Upper lobe of left lung (tissue), 4 donors: Measurements from ENCODE around the gene CRTAC1.

Experiments used
- CTCF ChIP-seq, 6 experiments: fragments of 450-650 bp in 4 of 6; fragments of 200-600 bp in 2 of 6; sonication (generic) in 2 of 6; IDR thresholded peaks; one replicate each; pipeline ENCODE4 v1.5.1; 2016 to 2019; ENCODE audit warnings: antibody characterized with exemption in 6 of 6
- POLR2A ChIP-seq, 4 donors: fragments of 450-650 bp; IDR thresholded peaks; one replicate each; pipeline ENCODE4 v1.5.1; 2016 to 2017; ENCODE audit warnings: antibody characterized with exemption in 4 of 4, mild to moderate bottlenecking in 2 of 4
- POLR2AphosphoS5 ChIP-seq, 2 donors: sonication (generic); formaldehyde crosslinking; IDR thresholded peaks; one replicate each; pipeline ENCODE4 v1.5.1; 2017; ENCODE audit warnings: antibody characterized with exemption in 2 of 2

GRCh38 chr10:97875391-97875790 is 155.0 kb downstream of the CRTAC1 start:
- no peak for TF ChIP-seq CTCF (IDR thresholded peaks at IDR 0.05)
- no peak for TF ChIP-seq POLR2AphosphoS5 (IDR thresholded peaks at IDR 0.05)
- TF ChIP-seq POLR2A (IDR thresholded peaks at IDR 0.05) = no peak
